ENCODE measurements around the gene TAF10.

DNA sequence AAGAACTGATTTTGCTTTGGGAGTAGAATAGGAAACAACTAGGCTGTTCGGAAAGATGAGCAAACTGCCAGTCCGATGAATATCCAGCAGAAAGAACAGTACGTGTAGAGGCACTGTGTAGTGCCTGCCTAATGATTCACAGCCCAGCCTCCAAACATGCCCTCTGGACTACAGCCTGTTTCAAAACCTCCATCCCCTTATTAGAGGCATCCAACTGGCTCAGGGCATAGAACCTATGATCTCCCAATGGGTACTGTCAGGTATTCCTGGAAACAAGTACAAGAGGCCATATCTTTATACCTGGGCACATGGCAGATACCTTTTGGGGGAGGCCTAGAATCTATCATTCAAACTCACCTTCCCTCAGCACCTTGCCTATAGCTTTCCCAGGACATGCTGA lies 13.5 kb downstream of the TAF10 start:
- TF ChIP-seq, protein P1, sequence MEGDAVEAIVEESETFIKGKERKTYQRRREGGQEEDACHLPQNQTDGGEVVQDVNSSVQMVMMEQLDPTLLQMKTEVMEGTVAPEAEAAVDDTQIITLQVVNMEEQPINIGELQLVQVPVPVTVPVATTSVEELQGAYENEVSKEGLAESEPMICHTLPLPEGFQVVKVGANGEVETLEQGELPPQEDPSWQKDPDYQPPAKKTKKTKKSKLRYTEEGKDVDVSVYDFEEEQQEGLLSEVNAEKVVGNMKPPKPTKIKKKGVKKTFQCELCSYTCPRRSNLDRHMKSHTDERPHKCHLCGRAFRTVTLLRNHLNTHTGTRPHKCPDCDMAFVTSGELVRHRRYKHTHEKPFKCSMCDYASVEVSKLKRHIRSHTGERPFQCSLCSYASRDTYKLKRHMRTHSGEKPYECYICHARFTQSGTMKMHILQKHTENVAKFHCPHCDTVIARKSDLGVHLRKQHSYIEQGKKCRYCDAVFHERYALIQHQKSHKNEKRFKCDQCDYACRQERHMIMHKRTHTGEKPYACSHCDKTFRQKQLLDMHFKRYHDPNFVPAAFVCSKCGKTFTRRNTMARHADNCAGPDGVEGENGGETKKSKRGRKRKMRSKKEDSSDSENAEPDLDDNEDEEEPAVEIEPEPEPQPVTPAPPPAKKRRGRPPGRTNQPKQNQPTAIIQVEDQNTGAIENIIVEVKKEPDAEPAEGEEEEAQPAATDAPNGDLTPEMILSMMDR (IDR thresholded peaks at IDR 0.05; ENCODE audit: low read length) = no peak
- TF ChIP-seq EZH2 (IDR thresholded peaks at IDR 0.05; ENCODE audit: borderline replicate concordance, low read length) = no peak
